Measurements from ENCODE around the gene SLC25A41. TPM values are rescaled to one million over a fixed set of nuclear protein-coding genes. Genes with fewer than 3 reads are reported as not detected.

The SLC25A41 gene
- polyA plus RNA-seq, 3 donors = not detected

GRCh38 chr19:6424939-6425731 lies 8.4 kb downstream of the SLC25A41 start:
- Histone ChIP-seq H3K27me3 (ENCODE audit: control insufficient read depth in 2 of 2, insufficient read depth in 2 of 2, low read length in 2 of 2) (no peaks in the 10 kb centered on the region), H3K9me3 (replicated peaks in 1 of 2; ENCODE audit: control insufficient read depth in 1 of 2, insufficient read depth in 1 of 2, low read length in 2 of 2) (no peaks in the 10 kb centered on the region), H4K20me1 (ENCODE audit: insufficient read depth, low read length) (peaks cover 39% of the 10 kb centered on the region), H3K4me2 (replicated peaks; ENCODE audit: extremely low read depth, low read length, poor library complexity, severe bottlenecking) (peak overlapping the region; percentile 63), H3K4me3 (replicated peaks in 1 of 3; ENCODE audit: low read depth in 2 of 3, low read length in 3 of 3) (peak overlapping the region in 2 of 3 experiments; percentile 29 to 52), H3K9ac (ENCODE audit: insufficient read depth, low read length, poor library complexity, severe bottlenecking) (peak overlapping the region; percentile 36), H3K79me2 (ENCODE audit: insufficient read depth, low read length) (peaks cover 42% of the 10 kb centered on the region), H2AFZ (ENCODE audit: insufficient read depth, low read depth, low read length, poor library complexity, severe bottlenecking) (peak overlapping the region; percentile 85), H3K27ac (ENCODE audit: low read depth in 1 of 2, low read length in 2 of 2) (peak overlapping the region; percentile 83 to 85), H3K4me1 (ENCODE audit: control insufficient read depth in 1 of 2, insufficient read depth in 2 of 2, low read length in 2 of 2) (peaks cover 23 to 34% of the 10 kb centered on the region in 2 donors), H3K36me3 (replicated peaks in 1 of 2; ENCODE audit: control insufficient read depth in 1 of 2, insufficient read depth in 2 of 2, low read length in 2 of 2) (peaks cover 19 to 24% of the 10 kb centered on the region in 2 donors)
- peak overlapping the region; percentile 69 to 75 for H3K4me3 Mint-ChIP-seq
- 9% methylated on average over 36 of the region's 43 CpGs for WGBS (ENCODE audit: insufficient coverage)
- H3K27me3 Mint-ChIP-seq (ENCODE audit: low read depth in 3 of 3) = peaks cover 0 to 12% (median 6%) of the 10 kb centered on the region in 3 donors
- peaks cover 0 to 6% (median 3%) of the 10 kb centered on the region in 7 donors for H3K9me3 Mint-ChIP-seq
- peak; percentile 100 for DNase-seq
- H3K4me1 Mint-ChIP-seq = peaks cover 37% of the 10 kb centered on the region
- peaks cover 18 to 22% of the 10 kb centered on the region in 2 donors for H3K36me3 Mint-ChIP-seq
- no peak for TF ChIP-seq CTCF (IDR thresholded peaks at IDR 0.05)
- intact Hi-C loops (cut with micrococcal nuclease) = loop anchor here (5.0 to 10.0 kb wide), 4 partner anchors 50 to 520 kb away; partner anchors contain the start of genes ALKBH7 (in 2 of the 2), GPR108 (in 1 of the 2), NDUFA11 (in 1 of the 2) and PSPN (in 1 of the 2)
- peak overlapping the region; percentile 86 to 95 (median 91) for H3K27ac Mint-ChIP-seq

- WGBS (ENCODE audit: insufficient coverage) = under 1% methylated on average over 98 of the region's 114 CpGs
- H3K36me3 ChIP-seq (replicated peaks in 1 of 2; ENCODE audit: control insufficient read depth in 1 of 2, insufficient read depth in 2 of 2, low read length in 2 of 2) = peaks cover 27 to 31% of the 10 kb centered on the region in 2 donors
- no peak for TF ChIP-seq CTCF (IDR thresholded peaks at IDR 0.05)
- Mint-ChIP-seq H3K9me3 (peaks cover 0 to 6% (median 3%) of the 10 kb centered on the region in 7 donors), H3K4me1 (peaks cover 33% of the 10 kb centered on the region), H3K27ac (peak within 1 kb of the TSS; percentile 86 to 95 (median 91)), H3K4me3 (peak within 1 kb of the TSS; percentile 84 to 91), H3K27me3 (ENCODE audit: low read depth in 3 of 3) (peaks cover 0 to 7% (median 2%) of the 10 kb centered on the region in 3 donors), H3K36me3 (peaks cover 25 to 30% of the 10 kb centered on the region in 2 donors)
- H3K4me3 ChIP-seq (replicated peaks in 1 of 3; ENCODE audit: low read depth in 2 of 3, low read length in 3 of 3) = peak within 1 kb of the TSS; percentile 62 to 87 (median 64)
- H2AFZ ChIP-seq (ENCODE audit: insufficient read depth, low read depth, low read length, poor library complexity, severe bottlenecking) = peak within 1 kb of the TSS; percentile 85
- H4K20me1 ChIP-seq (ENCODE audit: insufficient read depth, low read length) = peaks cover 47% of the 10 kb centered on the region
- no peaks in the 10 kb centered on the region for H3K27me3 ChIP-seq (ENCODE audit: control insufficient read depth in 2 of 2, insufficient read depth in 2 of 2, low read length in 2 of 2)
- no peak for DNase-seq
- H3K4me1 ChIP-seq (ENCODE audit: control insufficient read depth in 1 of 2, insufficient read depth in 2 of 2, low read length in 2 of 2) = peaks cover 23 to 33% of the 10 kb centered on the region in 2 donors
- peak within 1 kb of the TSS; percentile 83 to 85 for H3K27ac ChIP-seq (ENCODE audit: low read depth in 1 of 2, low read length in 2 of 2)
- H3K79me2 ChIP-seq (ENCODE audit: insufficient read depth, low read length) = peaks cover 50% of the 10 kb centered on the region
- H3K4me2 ChIP-seq (replicated peaks; ENCODE audit: extremely low read depth, low read length, poor library complexity, severe bottlenecking) = peak within 1 kb of the TSS; percentile 97
- H3K9ac ChIP-seq (ENCODE audit: insufficient read depth, low read length, poor library complexity, severe bottlenecking) = peak within 1 kb of the TSS; percentile 73
- H3K9me3 ChIP-seq (replicated peaks in 1 of 2; ENCODE audit: control insufficient read depth in 1 of 2, insufficient read depth in 1 of 2, low read length in 2 of 2) = no peaks in the 10 kb centered on the region
- intact Hi-C loops (cut with micrococcal nuclease) = loop anchor here (10.0 kb wide), 2 partner anchors 50 to 520 kb away; partner anchors contain the start of genes ALKBH7 (in 1 of the 2), NDUFA11 (in 1 of the 2), PSPN (in 1 of the 2) and VMAC (in 1 of the 2)
These were observed 9.2 kb downstream of the SLC25A41 start, which contains the start of gene KHSRP for GRCh38 chr19:6424195-6424938. Gene KHSRP, minus strand, starts transcription at chr19:6424811. Its CDS starts 110 bp downstream, at chr19:6424701.

All from CD14-positive monocyte (primary cell).